HG03159 (cell line): Measurements from ENCODE around the gene ECT2L.
"Not testable (repeated sequence)": the region's sequence is repeated elsewhere in the genome, so short reads cannot be mapped to it uniquely, and the experiment has no call there.

Experiments used
- ATAC-seq: cut with Tn5 transposase; IDR thresholded peaks from one replicate; pipeline ENCODE4 v1.9.1; 2021; ENCODE audit warnings: mild to moderate bottlenecking, moderate library complexity; ENCODE audit not compliant: unreplicated experiment

Gene ECT2L

GRCh38 chr6:138926579-138926978, 130.7 kb downstream of the ECT2L start:
- ATAC-seq: no peak

DNA sequence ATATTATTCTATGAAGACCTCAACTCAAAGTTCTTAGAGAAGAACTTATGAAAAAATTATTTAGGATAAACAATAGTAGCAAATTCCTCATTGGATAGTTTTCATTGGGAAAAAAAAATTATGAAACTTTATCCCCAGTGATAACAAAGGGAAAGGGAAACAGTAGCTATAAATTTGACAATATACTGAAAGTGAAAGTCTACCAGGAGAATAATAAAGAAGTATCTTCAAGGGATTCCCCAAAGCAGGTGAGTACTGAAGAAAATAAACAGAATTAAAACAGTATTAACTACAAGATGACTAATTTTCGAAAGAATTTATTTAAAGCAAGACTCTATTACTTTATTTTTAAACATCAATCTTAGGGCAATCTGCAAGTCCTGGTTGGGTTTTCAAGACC, 135.8 kb downstream of the ECT2L start:
- ATAC-seq: no peak

GRCh38 chr6:138936873-138937272, 141.0 kb downstream of the ECT2L start:
- not testable (repeated sequence) for ATAC-seq

DNA sequence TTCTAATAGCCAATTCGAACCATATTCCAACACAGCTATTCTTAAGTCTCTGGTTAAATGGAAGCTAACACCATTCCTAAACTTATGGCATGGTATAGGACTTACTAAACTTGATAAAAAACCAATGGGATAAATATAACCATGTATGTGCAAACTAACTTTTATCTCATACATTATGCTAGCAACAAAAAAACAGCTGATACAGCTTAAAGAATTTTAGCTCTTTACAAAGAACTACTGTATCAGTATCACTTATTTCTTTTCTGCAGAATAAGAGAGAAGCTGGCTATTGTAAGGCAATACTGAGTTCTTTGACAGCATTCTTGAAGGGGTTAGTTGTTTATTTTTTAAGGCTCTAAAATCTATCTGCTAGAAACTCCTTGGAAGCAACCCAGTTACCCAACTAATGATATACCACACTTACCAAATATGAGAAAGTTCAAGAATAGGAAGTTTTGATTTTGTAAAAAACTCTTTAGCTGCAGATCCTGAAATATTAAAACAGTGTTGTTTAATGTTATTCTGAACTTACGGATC, 147.3 kb downstream of the ECT2L start:
- ATAC-seq: no peak

GRCh38 chr6:138944412-138944811, 148.5 kb downstream of the ECT2L start:
- no peak for ATAC-seq

- no peak for ATAC-seq
Observed at GRCh38 chr6:138945354-138945753, 149.5 kb downstream of the ECT2L start.

GRCh38 chr6:138948004-138948403, 152.1 kb downstream of the ECT2L start:
- ATAC-seq: no peak

DNA sequence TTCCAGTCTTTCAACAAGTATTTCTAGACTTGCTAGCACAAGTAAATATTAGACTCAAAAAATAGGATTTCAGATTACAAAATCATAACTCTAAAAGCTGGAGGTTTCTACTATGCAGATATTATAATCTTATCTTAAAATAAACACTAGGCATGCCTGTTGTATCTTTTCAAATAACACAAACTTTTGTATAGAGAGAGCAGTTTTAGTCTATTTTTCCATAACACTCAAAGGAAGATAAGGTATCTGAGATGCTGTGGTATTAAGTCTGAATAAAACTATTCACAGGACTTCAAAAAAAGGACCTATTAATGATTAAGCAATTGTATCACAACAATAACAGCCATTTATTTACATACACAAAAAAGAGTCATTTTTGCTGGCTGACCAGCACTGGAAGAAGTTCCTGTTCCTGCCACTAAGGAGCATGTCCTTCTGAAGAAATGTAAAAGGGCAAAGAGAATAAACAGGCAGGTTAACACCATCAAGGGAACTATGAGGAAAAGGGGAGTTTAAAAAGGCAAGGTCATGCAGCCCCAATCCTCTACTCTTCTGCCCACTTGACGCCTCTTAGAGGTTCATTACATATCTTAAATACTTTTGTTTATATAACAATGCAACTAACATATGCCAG, 152.8 kb downstream of the ECT2L start:
- no peak for ATAC-seq

GRCh38 chr6:138953451-138953850, 157.6 kb downstream of the ECT2L start:
- no peak for ATAC-seq
